Measurements from ENCODE around the gene NAA16.
A peak's percentile ranks its signal among the peaks of the same experiment; 100 is the strongest.

The NAA16 gene

GRCh38 chr13:41306271-41307145 lies 4.6 kb upstream of the NAA16 start:
- no peak overlapping the region for H2AFZ ChIP-seq (ENCODE audit: low read depth)
- H3K4me1 ChIP-seq (ENCODE audit: low read depth, poor library complexity, severe bottlenecking): no peaks in the 10 kb centered on the region
- H3K4me2 ChIP-seq: no peak overlapping the region
- H3K27me3 ChIP-seq (ENCODE audit: insufficient read depth, low read depth): no peaks in the 10 kb centered on the region
- H3K4me3 ChIP-seq (IDR thresholded peaks at IDR 0.05; ENCODE audit: insufficient read depth, low read depth, low read length): no peak overlapping the region
- peaks cover 4% of the 10 kb centered on the region; the same call in 1 of the 2 replicates for H3K79me2 ChIP-seq (ENCODE audit: insufficient read depth, low read depth)
- H3K9ac ChIP-seq: no peak overlapping the region
- no peak overlapping the region for H3K27ac ChIP-seq
- TF ChIP-seq, protein P1, sequence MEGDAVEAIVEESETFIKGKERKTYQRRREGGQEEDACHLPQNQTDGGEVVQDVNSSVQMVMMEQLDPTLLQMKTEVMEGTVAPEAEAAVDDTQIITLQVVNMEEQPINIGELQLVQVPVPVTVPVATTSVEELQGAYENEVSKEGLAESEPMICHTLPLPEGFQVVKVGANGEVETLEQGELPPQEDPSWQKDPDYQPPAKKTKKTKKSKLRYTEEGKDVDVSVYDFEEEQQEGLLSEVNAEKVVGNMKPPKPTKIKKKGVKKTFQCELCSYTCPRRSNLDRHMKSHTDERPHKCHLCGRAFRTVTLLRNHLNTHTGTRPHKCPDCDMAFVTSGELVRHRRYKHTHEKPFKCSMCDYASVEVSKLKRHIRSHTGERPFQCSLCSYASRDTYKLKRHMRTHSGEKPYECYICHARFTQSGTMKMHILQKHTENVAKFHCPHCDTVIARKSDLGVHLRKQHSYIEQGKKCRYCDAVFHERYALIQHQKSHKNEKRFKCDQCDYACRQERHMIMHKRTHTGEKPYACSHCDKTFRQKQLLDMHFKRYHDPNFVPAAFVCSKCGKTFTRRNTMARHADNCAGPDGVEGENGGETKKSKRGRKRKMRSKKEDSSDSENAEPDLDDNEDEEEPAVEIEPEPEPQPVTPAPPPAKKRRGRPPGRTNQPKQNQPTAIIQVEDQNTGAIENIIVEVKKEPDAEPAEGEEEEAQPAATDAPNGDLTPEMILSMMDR (conservative IDR thresholded peaks at IDR 0.05; ENCODE audit: low read depth, low read length): no peak
- no peaks in the 10 kb centered on the region for H3K36me3 ChIP-seq (ENCODE audit: insufficient read depth)
- no peaks in the 10 kb centered on the region for H4K20me1 ChIP-seq (ENCODE audit: insufficient read depth)

- no peak overlapping the region for H3K4me2 ChIP-seq
- H4K20me1 ChIP-seq (ENCODE audit: insufficient read depth): no peaks in the 10 kb centered on the region
- H3K9ac ChIP-seq: no peak overlapping the region
- peaks cover 19% of the 10 kb centered on the region for H3K79me2 ChIP-seq (ENCODE audit: insufficient read depth, low read depth)
- no peak overlapping the region for H3K4me3 ChIP-seq (IDR thresholded peaks at IDR 0.05; ENCODE audit: insufficient read depth, low read depth, low read length)
- peaks cover under 1% of the 10 kb centered on the region for H3K4me1 ChIP-seq (ENCODE audit: low read depth, poor library complexity, severe bottlenecking)
- no peak overlapping the region for H3K27ac ChIP-seq
- no peaks in the 10 kb centered on the region for H3K27me3 ChIP-seq (ENCODE audit: insufficient read depth, low read depth)
- TF ChIP-seq, protein P1 (conservative IDR thresholded peaks at IDR 0.05; ENCODE audit: low read depth, low read length): no peak
- H3K36me3 ChIP-seq (ENCODE audit: insufficient read depth): no peaks in the 10 kb centered on the region
- H2AFZ ChIP-seq (ENCODE audit: low read depth): no peak overlapping the region
These were observed 3.0 kb upstream of the NAA16 start for GRCh38 chr13:41307884-41308640.

GRCh38 chr13:41311406-41312175 lies 524 bp downstream of the NAA16 start:
- peaks cover 3% of the 10 kb centered on the region; the same call in 1 of the 2 replicates for H4K20me1 ChIP-seq (ENCODE audit: insufficient read depth)
- H3K4me3 ChIP-seq (IDR thresholded peaks at IDR 0.05; ENCODE audit: insufficient read depth, low read depth, low read length): no peak overlapping the region
- no peaks in the 10 kb centered on the region for H3K27me3 ChIP-seq (ENCODE audit: insufficient read depth, low read depth)
- H3K36me3 ChIP-seq (ENCODE audit: insufficient read depth): no peaks in the 10 kb centered on the region
- peak overlapping the region; percentile 91 for H2AFZ ChIP-seq (ENCODE audit: low read depth)
- TF ChIP-seq, protein P1 (conservative IDR thresholded peaks at IDR 0.05; ENCODE audit: low read depth, low read length): no peak
- H3K27ac ChIP-seq: peak overlapping the region; percentile 82
- peak overlapping the region; percentile 88 for H3K9ac ChIP-seq
- H3K4me1 ChIP-seq (ENCODE audit: low read depth, poor library complexity, severe bottlenecking): peaks cover 31% of the 10 kb centered on the region
- H3K4me2 ChIP-seq: peak overlapping the region; percentile 95
- H3K79me2 ChIP-seq (ENCODE audit: insufficient read depth, low read depth): peaks cover 54% of the 10 kb centered on the region

GRCh38 chr13:41312176-41312500 lies 1.1 kb downstream of the NAA16 start:
- peak overlapping the region; percentile 88 for H3K9ac ChIP-seq
- TF ChIP-seq, protein P1 (conservative IDR thresholded peaks at IDR 0.05; ENCODE audit: low read depth, low read length): no peak
- peak overlapping the region; percentile 82 for H3K27ac ChIP-seq
- H4K20me1 ChIP-seq (ENCODE audit: insufficient read depth): peaks cover 6% of the 10 kb centered on the region; the same call in 1 of the 2 replicates
- no peaks in the 10 kb centered on the region for H3K27me3 ChIP-seq (ENCODE audit: insufficient read depth, low read depth)
- peaks cover 60% of the 10 kb centered on the region for H3K79me2 ChIP-seq (ENCODE audit: insufficient read depth, low read depth)
- peak overlapping the region; percentile 91 for H2AFZ ChIP-seq (ENCODE audit: low read depth)
- H3K4me1 ChIP-seq (ENCODE audit: low read depth, poor library complexity, severe bottlenecking): peaks cover 34% of the 10 kb centered on the region
- no peak overlapping the region for H3K4me3 ChIP-seq (IDR thresholded peaks at IDR 0.05; ENCODE audit: insufficient read depth, low read depth, low read length)
- no peaks in the 10 kb centered on the region for H3K36me3 ChIP-seq (ENCODE audit: insufficient read depth)
- H3K4me2 ChIP-seq: peak overlapping the region; percentile 95

All from KMS-11 (cell line).